Measurements from ENCODE around the gene SDSL. TPM values are rescaled to one million over a fixed set of nuclear protein-coding genes. Genes with fewer than 3 reads are reported as not detected.

Gene SDSL, protein sequence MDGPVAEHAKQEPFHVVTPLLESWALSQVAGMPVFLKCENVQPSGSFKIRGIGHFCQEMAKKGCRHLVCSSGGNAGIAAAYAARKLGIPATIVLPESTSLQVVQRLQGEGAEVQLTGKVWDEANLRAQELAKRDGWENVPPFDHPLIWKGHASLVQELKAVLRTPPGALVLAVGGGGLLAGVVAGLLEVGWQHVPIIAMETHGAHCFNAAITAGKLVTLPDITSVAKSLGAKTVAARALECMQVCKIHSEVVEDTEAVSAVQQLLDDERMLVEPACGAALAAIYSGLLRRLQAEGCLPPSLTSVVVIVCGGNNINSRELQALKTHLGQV
- total RNA-seq = not detected

DNA sequence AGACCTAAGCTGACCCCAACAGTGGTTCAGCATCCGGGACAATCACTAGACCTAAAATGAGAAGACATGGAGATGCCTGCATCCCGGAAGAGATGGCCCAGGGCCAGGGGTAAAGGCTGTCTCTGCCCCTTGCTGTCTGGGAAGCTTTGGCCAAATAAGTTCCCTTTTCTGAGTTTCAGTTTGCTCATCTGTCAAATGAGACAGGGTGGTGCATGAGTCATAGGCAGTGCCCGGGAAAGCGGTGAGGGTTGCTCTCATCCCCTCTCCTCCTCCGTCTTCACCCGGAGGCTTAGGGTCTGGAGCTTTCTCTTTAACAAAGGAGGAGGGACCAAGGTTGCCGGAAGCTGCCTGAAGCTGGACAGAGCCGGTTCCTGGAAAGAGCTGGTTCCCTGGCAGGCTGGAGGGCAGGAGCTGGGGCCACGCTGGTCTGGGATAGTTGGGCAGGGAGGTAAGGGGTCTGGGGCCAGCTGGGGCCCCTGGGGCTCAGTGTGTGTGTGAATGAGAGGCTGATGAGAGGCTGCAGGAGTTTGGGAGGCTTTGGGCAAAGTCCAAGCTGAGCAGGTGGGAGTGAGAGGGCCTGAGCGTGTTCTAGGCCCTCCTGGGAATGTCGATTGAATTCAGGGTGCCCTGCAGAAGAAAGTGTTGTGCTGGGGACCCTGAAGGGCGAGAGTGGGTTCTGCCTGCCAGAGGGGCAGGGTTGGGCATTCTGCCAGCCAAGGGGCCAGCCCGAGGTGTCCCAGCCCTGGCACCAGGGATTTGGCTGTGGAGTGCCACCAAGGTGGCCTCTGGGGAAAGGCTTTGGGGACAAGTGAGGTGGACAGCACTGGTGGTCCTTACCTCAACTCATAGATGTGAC, at the start of gene SDSL:
SDSL (plus strand) TSS at position 351 of the 856 bp plus-strand sequence. CDS start 5,603 bp downstream, outside the sequence.
- Mint-ChIP-seq H3K36me3 (ENCODE audit: low read depth) (no peaks in the 10 kb centered on the region), H3K4me3 (no peak within 1 kb of the TSS), H3K27ac (no peak within 1 kb of the TSS), H3K9me3 (no peaks in the 10 kb centered on the region), H3K4me1 (ENCODE audit: low read depth) (peaks cover 10% of the 10 kb centered on the region), H3K27me3 (ENCODE audit: low read depth) (peaks cover 3% of the 10 kb centered on the region)
- CTCF ChIA-PET = interaction anchor here (0.6 to 0.9 kb wide), 2 partner anchors 106 to 352 kb away, joined by 3 to 5 read pairs; no protein-coding TSS in a partner anchor
- DNase-seq = peak; percentile 66
- intact Hi-C loops (cut with micrococcal nuclease) = loop anchor here (5.0 kb wide), 1 partner anchor 90 kb away; no protein-coding TSS in a partner anchor

DNA sequence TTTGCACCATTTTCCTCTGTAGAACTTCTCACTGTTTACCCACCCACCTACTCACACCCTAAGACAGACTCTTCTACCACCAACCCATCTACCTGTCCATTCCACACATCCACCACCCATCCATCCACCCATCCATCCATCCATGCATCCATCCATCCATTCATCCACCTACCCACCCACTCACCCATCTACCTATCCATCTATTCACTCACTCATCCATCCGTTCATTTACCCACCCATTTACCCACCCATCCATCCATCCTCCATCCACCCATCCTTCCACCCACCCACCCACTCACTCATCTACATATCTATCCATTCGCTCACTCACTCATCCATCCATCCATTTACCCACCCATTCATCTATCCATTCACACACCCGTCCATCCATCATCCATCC, 48.7 kb upstream of the SDSL start:
- Mint-ChIP-seq H3K4me3 (no peak overlapping the region), H3K9me3 (no peaks in the 10 kb centered on the region), H3K36me3 (ENCODE audit: low read depth) (peaks cover 17% of the 10 kb centered on the region), H3K4me1 (ENCODE audit: low read depth) (no peaks in the 10 kb centered on the region), H3K27me3 (ENCODE audit: low read depth) (no peaks in the 10 kb centered on the region), H3K27ac (no peak overlapping the region)
- intact Hi-C loops (cut with micrococcal nuclease) = no loop called here
- CTCF ChIA-PET = no interaction called here
- no peak for DNase-seq

DNA sequence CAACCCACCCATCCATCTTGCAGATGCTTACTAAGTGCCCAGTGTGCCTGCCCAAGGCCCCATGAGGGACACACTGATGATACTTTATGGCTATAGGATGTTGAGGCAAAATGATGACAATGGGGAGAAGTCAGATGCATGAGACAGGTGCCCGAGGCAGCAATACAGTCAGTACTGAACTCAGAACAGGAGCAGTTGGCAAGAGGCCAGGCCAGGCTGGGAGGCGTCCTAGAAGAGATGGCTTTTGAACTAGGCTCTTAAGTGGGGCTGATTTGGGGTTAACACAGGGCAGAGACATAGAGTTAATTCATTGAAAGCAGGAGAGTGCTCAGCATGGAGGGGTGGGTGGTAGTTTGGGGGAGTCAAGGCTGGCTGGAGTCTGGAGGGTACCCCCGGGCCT, 48.2 kb upstream of the SDSL start:
- Mint-ChIP-seq H3K36me3 (ENCODE audit: low read depth) (peaks cover 17% of the 10 kb centered on the region), H3K27ac (no peak overlapping the region)

DNA sequence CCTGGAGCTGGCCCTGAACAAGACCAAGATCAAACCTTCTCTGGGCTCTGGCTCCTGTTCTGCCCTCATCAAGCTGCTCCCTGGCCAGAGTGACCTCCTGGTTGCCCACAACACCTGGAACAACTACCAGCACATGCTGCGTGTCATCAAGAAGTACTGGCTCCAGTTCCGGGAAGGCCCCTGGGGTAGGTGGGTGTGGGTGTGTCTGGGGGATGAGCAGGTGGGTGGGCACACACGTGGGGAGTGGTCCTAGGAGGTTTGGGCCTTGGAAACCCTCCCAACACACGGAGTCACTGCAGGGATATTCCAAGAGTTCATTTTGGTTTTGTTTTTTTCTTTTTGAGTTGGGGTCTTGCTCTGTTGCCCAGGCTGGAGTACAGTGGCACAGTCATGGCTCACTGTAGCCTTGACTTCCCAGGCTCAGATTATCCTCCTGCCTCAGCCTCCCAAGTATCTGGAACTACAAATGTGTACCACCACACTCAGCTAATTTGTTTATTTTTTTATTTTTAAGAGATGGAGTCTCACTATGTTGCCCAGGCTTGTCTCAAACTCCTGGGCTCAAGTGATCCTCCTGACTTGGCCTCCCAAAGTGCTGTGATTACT, 47.3 kb upstream of the SDSL start:
- CTCF ChIA-PET = no interaction called here
- peaks cover 14% of the 10 kb centered on the region for H3K36me3 Mint-ChIP-seq (ENCODE audit: low read depth)
- H3K27me3 Mint-ChIP-seq (ENCODE audit: low read depth) = no peaks in the 10 kb centered on the region
- no peaks in the 10 kb centered on the region for H3K4me1 Mint-ChIP-seq (ENCODE audit: low read depth)
- no peak overlapping the region for H3K27ac Mint-ChIP-seq
- H3K9me3 Mint-ChIP-seq = no peaks in the 10 kb centered on the region
- no peak overlapping the region for H3K4me3 Mint-ChIP-seq
- DNase-seq = no peak
- intact Hi-C loops (cut with micrococcal nuclease) = no loop called here

More for the DNA sequence above, 48.2 kb upstream of the SDSL start:
- peak; percentile 16 for DNase-seq
- CTCF ChIA-PET = interaction anchor here (0.6 kb wide), 1 partner anchor 104 kb away, joined by 3 read pairs; no protein-coding TSS in a partner anchor
- H3K4me1 Mint-ChIP-seq (ENCODE audit: low read depth) = no peaks in the 10 kb centered on the region
- no peak overlapping the region for H3K4me3 Mint-ChIP-seq
- intact Hi-C loops (cut with micrococcal nuclease) = no loop called here
- no peaks in the 10 kb centered on the region for H3K9me3 Mint-ChIP-seq
- H3K27me3 Mint-ChIP-seq (ENCODE audit: low read depth) = no peaks in the 10 kb centered on the region

DNA sequence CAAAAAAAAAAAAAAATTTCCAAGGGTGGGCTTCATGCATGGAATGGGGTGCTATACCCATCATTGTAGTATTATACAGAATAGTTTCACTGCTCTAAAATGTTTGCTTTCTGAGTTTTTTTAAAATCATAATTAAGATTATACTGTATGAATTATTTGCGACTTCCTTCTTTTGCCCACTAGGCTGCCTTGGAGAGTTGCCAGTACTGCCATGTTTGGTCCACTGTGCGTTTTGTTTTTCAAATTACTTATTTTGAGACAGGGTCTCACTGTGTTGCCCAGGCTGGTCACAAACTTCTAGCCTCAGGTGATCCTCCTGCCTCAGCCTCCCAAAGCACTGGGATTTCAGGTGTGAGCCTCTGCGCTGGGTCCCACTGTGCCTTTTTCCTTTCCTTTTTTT, 43.9 kb upstream of the SDSL start:
- no peak overlapping the region for H3K27ac Mint-ChIP-seq
- CTCF ChIA-PET = interaction anchor here (1.4 kb wide), 1 partner anchor 47 kb away, joined by 6 read pairs; no protein-coding TSS in a partner anchor
- DNase-seq = no peak
- H3K27me3 Mint-ChIP-seq (ENCODE audit: low read depth) = no peaks in the 10 kb centered on the region
- intact Hi-C loops (cut with micrococcal nuclease) = no loop called here
- H3K4me1 Mint-ChIP-seq (ENCODE audit: low read depth) = no peaks in the 10 kb centered on the region
- H3K4me3 Mint-ChIP-seq = no peak overlapping the region
- no peaks in the 10 kb centered on the region for H3K9me3 Mint-ChIP-seq
- peaks cover 16% of the 10 kb centered on the region for H3K36me3 Mint-ChIP-seq (ENCODE audit: low read depth)

DNA sequence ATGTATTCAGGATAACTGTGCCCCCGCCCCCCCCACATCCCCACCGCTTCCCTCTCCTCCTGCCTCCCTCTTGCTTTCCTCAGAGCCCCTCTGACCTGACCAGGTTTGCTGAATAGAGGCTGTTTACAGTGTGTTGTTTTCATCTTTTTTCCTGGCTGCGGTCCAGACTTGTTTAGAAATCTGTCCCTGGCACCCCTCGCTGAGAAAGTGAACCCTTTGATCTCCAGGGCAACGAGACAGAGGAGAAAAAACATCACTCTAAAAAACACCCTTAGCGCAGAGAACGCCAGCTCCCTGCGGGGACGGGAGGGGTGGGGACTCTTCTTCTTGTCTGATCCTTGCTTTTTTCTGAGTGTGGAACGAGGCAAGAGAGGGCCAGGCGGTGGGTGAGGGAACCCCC, 41.0 kb upstream of the SDSL start:
- Mint-ChIP-seq H3K4me1 (ENCODE audit: low read depth) (no peaks in the 10 kb centered on the region), H3K36me3 (ENCODE audit: low read depth) (peaks cover 18% of the 10 kb centered on the region), H3K27ac (no peak overlapping the region), H3K27me3 (ENCODE audit: low read depth) (no peaks in the 10 kb centered on the region), H3K9me3 (no peaks in the 10 kb centered on the region), H3K4me3 (no peak overlapping the region)
- CTCF ChIA-PET = no interaction called here
- no peak for DNase-seq
- intact Hi-C loops (cut with micrococcal nuclease) = no loop called here

DNA sequence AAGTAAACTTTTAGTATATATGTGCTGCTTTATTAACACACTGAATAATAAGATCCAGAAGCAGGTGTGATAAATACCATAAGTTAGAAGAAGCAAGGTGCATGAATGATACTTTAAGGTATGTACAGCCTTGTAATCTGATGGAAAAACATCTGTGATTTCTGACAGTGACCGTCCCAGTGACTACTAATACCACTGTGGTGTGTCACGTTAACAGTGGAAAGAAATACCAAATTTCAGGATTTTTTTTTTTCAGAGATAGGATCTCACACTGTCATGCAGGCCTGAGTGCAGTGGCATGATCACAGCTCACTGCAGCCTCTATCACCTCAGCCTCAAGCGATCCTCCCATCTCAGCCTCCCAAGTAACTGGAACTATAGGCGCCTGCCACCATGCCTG, 40.0 kb upstream of the SDSL start:
- Mint-ChIP-seq H3K4me1 (ENCODE audit: low read depth) (no peaks in the 10 kb centered on the region), H3K27ac (no peak overlapping the region), H3K36me3 (ENCODE audit: low read depth) (peaks cover 15% of the 10 kb centered on the region), H3K27me3 (ENCODE audit: low read depth) (no peaks in the 10 kb centered on the region), H3K9me3 (no peaks in the 10 kb centered on the region), H3K4me3 (no peak overlapping the region)
- intact Hi-C loops (cut with micrococcal nuclease) = no loop called here
- DNase-seq = no peak
- CTCF ChIA-PET = no interaction called here

DNA sequence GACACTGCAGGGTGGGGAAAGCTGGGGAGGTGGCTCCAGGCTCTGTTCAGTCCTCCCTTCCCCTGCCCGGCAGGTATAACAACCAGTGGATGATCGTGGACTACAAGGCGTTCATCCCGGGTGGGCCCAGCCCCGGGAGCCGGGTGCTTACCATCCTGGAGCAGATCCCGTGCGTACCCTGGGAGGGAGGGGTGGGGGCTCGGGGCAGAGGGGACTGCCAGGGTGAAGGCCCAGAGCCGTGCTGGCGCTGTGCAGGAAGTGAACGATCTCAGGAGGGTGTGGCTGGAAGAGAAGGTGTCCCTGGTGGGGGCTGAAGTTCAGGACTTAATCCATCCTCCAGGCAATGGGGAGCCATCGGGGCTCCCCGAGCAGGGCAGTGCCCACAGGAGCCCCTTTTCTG, 37.4 kb upstream of the SDSL start:
- no peak for DNase-seq
- peaks cover 19% of the 10 kb centered on the region for H3K36me3 Mint-ChIP-seq (ENCODE audit: low read depth)
- intact Hi-C loops (cut with micrococcal nuclease) = no loop called here
- H3K4me3 Mint-ChIP-seq = no peak overlapping the region
- H3K27ac Mint-ChIP-seq = no peak overlapping the region
- H3K9me3 Mint-ChIP-seq = no peaks in the 10 kb centered on the region
- no peaks in the 10 kb centered on the region for H3K27me3 Mint-ChIP-seq (ENCODE audit: low read depth)
- no peaks in the 10 kb centered on the region for H3K4me1 Mint-ChIP-seq (ENCODE audit: low read depth)
- CTCF ChIA-PET = no interaction called here

DNA sequence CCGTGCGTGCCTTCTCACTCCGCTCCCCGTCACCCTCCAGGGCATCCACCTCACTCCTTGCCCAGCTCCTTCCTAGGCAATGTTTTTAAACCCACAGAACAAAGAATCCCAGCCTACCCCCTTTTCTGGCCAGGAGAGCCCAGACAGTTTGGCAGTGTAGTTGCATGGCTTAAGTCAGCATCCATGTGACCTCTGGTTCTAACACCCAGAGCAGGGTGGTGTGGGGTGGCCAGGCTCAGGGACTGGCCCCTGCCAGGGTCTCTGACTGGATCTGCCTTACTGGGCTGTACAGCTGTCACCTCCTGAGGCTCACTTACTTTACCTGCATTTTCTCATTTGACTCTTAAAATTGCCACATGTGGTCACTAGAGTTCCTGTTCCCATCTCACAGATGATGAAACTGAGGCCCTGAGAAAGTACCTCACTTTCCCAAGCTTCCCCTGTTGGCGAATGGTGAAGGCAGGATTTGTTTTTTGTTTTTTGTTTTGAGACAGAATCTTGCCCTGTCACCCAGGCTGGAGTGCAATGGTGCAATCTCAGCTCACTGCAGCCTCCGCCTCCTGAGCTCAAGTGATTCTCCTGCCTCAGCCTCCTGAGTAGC, 36.8 kb upstream of the SDSL start:
- peaks cover 19% of the 10 kb centered on the region for H3K36me3 Mint-ChIP-seq (ENCODE audit: low read depth)
- no peaks in the 10 kb centered on the region for H3K27me3 Mint-ChIP-seq (ENCODE audit: low read depth)
- intact Hi-C loops (cut with micrococcal nuclease) = no loop called here
- DNase-seq = no peak
- no peaks in the 10 kb centered on the region for H3K4me1 Mint-ChIP-seq (ENCODE audit: low read depth)
- no peak overlapping the region for H3K4me3 Mint-ChIP-seq
- no peak overlapping the region for H3K27ac Mint-ChIP-seq
- no peaks in the 10 kb centered on the region for H3K9me3 Mint-ChIP-seq
- CTCF ChIA-PET = no interaction called here

DNA sequence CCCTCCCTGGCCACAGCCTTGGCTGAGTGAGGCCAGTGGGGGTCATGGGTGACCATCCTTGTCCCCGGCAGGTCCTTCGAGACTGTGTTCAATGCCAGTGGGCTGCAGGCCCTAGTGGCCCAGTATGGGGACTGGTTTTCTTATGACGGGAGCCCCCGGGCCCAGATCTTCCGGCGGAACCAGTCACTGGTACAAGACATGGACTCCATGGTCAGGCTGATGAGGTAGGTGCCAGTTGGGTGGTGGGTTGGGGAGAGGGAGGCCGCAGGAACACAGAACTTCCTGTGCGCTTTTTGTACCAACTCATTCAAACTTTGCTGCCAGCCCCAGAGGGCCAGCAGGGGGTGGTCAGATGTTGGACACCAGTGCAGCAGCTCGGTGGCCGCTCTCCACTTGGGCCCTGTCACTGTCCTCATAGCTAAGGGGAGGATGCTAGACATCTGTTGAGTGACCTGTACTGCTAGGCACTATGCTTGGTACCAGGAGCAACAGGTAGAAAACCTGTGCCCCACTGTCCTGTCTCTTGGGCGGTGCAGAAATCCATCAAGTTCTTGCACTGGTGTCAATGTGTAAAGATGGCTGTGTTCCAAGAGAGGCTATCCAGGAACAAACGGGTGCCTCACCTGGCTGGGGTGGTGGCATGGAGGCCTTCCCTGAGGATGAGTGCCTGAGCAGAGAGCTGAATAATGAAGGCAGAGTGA, 35.2 kb upstream of the SDSL start:
- H3K9me3 Mint-ChIP-seq = no peaks in the 10 kb centered on the region
- no peak for DNase-seq
- no peak overlapping the region for H3K4me3 Mint-ChIP-seq
- H3K27ac Mint-ChIP-seq = no peak overlapping the region
- H3K36me3 Mint-ChIP-seq (ENCODE audit: low read depth) = peaks cover 18% of the 10 kb centered on the region
- no peaks in the 10 kb centered on the region for H3K4me1 Mint-ChIP-seq (ENCODE audit: low read depth)
- intact Hi-C loops (cut with micrococcal nuclease) = no loop called here
- CTCF ChIA-PET = no interaction called here
- no peaks in the 10 kb centered on the region for H3K27me3 Mint-ChIP-seq (ENCODE audit: low read depth)

DNA sequence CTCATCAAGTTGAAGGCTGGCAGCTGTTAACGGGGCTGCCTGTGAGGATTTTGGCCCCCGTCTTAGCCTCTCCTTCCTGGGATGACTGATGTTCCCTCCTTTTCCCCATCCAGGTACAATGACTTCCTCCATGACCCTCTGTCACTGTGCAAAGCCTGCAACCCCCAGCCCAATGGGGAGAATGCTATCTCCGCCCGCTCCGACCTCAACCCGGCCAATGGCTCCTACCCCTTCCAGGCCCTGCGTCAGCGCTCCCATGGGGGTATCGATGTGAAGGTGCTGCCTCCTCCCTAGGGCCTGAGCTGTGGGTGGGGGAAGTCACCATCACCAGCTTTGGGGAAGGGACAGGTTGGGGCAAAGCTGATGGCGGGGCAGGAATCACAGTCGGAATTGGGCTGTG, 34.5 kb upstream of the SDSL start:
- Mint-ChIP-seq H3K27me3 (ENCODE audit: low read depth) (no peaks in the 10 kb centered on the region), H3K4me1 (ENCODE audit: low read depth) (no peaks in the 10 kb centered on the region), H3K27ac (no peak overlapping the region), H3K4me3 (no peak overlapping the region), H3K9me3 (no peaks in the 10 kb centered on the region), H3K36me3 (ENCODE audit: low read depth) (peaks cover 18% of the 10 kb centered on the region)
- intact Hi-C loops (cut with micrococcal nuclease) = no loop called here
- CTCF ChIA-PET = no interaction called here
- DNase-seq = no peak

DNA sequence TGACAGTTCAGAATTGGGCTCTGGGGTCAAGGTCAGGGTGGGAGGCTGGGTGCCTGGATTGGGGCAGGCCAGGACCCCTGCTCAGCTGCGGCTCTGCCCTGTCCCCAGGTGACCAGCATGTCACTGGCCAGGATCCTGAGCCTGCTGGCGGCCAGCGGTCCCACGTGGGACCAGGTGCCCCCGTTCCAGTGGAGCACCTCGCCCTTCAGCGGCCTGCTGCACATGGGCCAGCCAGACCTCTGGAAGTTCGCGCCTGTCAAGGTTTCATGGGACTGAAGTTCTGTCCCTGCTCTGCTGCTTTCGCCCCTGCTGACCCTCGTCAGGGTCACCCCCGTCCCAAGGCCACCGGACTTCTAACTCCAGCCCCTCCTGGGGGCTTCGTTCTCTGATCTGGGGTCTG, 33.8 kb upstream of the SDSL start:
- H3K9me3 Mint-ChIP-seq = no peaks in the 10 kb centered on the region
- no peak for DNase-seq
- peaks cover 18% of the 10 kb centered on the region for H3K36me3 Mint-ChIP-seq (ENCODE audit: low read depth)
- CTCF ChIA-PET = no interaction called here
- intact Hi-C loops (cut with micrococcal nuclease) = no loop called here
- H3K4me1 Mint-ChIP-seq (ENCODE audit: low read depth) = no peaks in the 10 kb centered on the region
- no peak overlapping the region for H3K4me3 Mint-ChIP-seq
- no peaks in the 10 kb centered on the region for H3K27me3 Mint-ChIP-seq (ENCODE audit: low read depth)
- no peak overlapping the region for H3K27ac Mint-ChIP-seq

Data from activated naive CD4-positive, alpha-beta T cell treated with anti-CD3 and anti-CD28 coated beads for 36 hours (primary cell).